ENCODE measurements around the gene MAPK12.
A peak's percentile ranks its signal among the peaks of the same experiment; 100 is the strongest.

MAPK12 gene

DNA sequence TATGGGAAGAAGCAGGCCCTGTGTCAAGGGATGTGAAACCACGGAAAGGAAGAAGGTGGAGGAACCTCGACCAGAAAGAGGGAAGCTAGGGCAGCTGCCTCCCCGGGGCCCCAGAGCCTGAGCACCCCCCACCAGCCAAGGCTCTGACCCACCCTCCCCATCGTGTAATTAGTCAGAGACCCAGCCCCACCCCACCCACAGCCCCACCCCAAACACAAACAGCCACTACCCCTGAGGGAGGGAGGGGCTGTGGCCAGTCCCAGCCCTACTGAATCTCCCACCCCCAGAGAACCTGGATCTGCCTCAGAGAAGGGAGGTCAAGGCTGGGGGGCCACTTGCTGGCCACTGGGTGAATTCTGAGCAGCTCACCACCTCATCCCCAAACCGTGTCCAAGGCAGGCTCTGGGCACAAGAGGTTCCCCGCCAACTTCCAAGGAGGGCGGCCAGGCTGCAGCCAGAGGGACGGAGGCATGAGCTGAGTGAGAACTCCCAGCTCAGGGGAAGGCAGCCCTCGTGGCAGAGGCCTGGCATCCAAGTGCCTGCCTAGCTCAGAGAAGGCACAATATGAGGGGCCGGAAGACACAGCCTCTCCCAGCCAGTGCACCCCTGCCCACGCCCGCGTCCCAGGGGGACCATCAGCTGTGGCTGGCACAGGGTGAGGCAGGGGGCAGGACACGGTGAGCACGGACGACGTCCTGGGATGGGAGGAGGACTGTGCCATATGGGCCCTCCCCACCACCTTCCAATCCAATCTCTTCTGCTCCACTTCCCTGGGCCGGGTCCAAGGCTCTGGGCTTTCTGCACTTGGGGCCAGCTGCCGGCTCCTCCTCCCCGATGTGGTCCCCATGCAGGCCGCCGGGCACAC lies 43.3 kb upstream of the MAPK12 start:
- TF ChIP-seq, protein P1, sequence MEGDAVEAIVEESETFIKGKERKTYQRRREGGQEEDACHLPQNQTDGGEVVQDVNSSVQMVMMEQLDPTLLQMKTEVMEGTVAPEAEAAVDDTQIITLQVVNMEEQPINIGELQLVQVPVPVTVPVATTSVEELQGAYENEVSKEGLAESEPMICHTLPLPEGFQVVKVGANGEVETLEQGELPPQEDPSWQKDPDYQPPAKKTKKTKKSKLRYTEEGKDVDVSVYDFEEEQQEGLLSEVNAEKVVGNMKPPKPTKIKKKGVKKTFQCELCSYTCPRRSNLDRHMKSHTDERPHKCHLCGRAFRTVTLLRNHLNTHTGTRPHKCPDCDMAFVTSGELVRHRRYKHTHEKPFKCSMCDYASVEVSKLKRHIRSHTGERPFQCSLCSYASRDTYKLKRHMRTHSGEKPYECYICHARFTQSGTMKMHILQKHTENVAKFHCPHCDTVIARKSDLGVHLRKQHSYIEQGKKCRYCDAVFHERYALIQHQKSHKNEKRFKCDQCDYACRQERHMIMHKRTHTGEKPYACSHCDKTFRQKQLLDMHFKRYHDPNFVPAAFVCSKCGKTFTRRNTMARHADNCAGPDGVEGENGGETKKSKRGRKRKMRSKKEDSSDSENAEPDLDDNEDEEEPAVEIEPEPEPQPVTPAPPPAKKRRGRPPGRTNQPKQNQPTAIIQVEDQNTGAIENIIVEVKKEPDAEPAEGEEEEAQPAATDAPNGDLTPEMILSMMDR (IDR thresholded peaks at IDR 0.05; ENCODE audit: unreplicated experiment in 3 of 3), result no peak
- H3K4me3 Mint-ChIP-seq, result peak overlapping the region; percentile 88 to 93 (median 92)
- no peaks in the 10 kb centered on the region for H3K27me3 Mint-ChIP-seq (ENCODE audit: low read depth)
- peaks cover 46% of the 10 kb centered on the region for H3K4me1 Mint-ChIP-seq
- peak overlapping the region; percentile 82 to 97 (median 83) for H3K27ac Mint-ChIP-seq
- no peaks in the 10 kb centered on the region for H3K9me3 Mint-ChIP-seq
- H3K36me3 Mint-ChIP-seq (ENCODE audit: low read depth), result no peaks in the 10 kb centered on the region

DNA sequence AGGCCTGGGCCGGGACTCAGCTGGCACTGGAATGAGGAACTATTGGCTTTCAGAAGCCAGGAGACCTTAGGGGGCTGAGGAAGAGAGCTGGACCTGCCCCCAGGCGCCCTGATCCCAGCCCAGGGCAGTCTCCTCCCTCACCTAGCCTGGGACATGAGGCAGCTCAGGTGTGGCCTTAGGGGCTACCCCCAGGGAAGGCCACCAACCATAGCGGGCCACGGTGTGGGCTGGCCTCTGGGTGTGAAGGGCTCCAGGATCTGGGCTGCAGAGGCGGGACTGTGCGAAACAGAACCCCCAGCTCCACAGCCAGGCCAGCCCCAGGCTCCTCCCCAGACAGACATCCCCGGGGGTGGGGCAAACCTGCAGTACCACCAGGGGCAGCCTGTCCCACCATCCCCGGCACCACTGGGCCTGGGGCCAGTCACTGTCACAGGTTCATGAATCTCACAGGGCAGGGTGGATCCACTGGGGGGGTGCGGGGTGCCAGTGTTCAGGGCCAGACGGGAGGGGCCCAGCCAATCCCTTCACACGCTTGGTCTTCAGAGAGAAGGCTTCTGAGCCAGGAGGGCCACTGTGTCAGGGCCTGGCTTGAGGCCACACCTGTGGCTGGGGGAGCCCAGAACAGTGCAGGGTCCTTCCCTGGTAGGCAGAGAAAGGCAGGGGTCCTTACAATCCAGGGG lies 42.5 kb upstream of the MAPK12 start:
- no peaks in the 10 kb centered on the region for H3K27me3 Mint-ChIP-seq (ENCODE audit: low read depth)

DNA sequence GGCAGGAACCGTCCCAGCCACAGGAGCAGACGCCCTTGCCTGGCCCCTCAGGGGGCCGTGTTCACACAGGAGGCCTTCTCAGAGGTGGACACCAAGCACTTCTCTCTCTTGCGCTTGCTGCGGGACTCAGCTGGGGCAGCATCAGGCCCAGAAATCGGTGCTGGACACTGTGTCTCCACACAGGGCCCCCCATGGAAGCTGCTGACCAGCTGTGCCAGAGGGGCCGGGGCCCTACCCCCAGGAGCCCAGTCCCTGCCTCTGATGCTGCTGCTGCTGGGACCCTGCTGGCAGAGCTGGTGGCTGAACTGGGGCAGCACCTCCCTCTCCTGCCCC lies 42.0 kb upstream of the MAPK12 start:
- Mint-ChIP-seq H3K27ac (peak overlapping the region; percentile 83 to 91 (median 89)), H3K4me1 (peaks cover 40% of the 10 kb centered on the region), H3K36me3 (ENCODE audit: low read depth) (no peaks in the 10 kb centered on the region), H3K9me3 (no peaks in the 10 kb centered on the region), H3K4me3 (peak overlapping the region; percentile 50 to 87 (median 72)), H3K27me3 (ENCODE audit: low read depth) (no peaks in the 10 kb centered on the region)
- TF ChIP-seq, protein P1 (IDR thresholded peaks at IDR 0.05; ENCODE audit: unreplicated experiment in 3 of 3), result no peak

More for the DNA sequence above, 42.5 kb upstream of the MAPK12 start:
- Mint-ChIP-seq H3K4me1 (peaks cover 45% of the 10 kb centered on the region), H3K27ac (peak overlapping the region; percentile 82 to 91 (median 83)), H3K9me3 (no peaks in the 10 kb centered on the region), H3K36me3 (ENCODE audit: low read depth) (no peaks in the 10 kb centered on the region), H3K4me3 (peak overlapping the region; percentile 80 to 93 (median 87))
- TF ChIP-seq, protein P1 (IDR thresholded peaks at IDR 0.05; ENCODE audit: unreplicated experiment in 3 of 3), result no peak

DNA sequence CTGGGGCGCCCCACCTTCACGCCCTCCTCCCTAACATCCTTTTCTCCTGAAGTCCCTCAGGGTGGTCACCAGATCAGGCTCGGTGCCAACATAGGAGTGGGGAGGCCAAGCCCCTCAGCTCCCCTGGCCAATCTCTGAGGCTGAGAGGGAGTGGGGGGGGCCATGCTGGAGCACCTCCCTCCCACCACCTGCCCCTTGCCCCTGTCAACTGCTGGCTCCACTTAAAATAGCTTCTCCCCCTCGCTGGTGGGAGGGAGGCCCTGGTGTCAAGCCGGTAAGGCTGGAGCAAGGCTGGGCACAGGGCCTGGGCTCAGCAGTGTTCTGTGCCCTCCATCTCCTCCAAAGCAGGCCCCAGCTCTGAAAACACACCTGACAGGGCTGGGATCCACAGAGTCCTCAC lies 41.1 kb upstream of the MAPK12 start:
- peak overlapping the region; percentile 83 to 91 (median 89) for H3K27ac Mint-ChIP-seq
- H3K27me3 Mint-ChIP-seq (ENCODE audit: low read depth), result no peaks in the 10 kb centered on the region
- peaks cover 41% of the 10 kb centered on the region for H3K4me1 Mint-ChIP-seq
- no peaks in the 10 kb centered on the region for H3K9me3 Mint-ChIP-seq
- TF ChIP-seq, protein P1 (IDR thresholded peaks at IDR 0.05; ENCODE audit: unreplicated experiment in 3 of 3), result no peak
- H3K4me3 Mint-ChIP-seq, result peak overlapping the region; percentile 50 to 72 (median 58)
- H3K36me3 Mint-ChIP-seq (ENCODE audit: low read depth), result no peaks in the 10 kb centered on the region

DNA sequence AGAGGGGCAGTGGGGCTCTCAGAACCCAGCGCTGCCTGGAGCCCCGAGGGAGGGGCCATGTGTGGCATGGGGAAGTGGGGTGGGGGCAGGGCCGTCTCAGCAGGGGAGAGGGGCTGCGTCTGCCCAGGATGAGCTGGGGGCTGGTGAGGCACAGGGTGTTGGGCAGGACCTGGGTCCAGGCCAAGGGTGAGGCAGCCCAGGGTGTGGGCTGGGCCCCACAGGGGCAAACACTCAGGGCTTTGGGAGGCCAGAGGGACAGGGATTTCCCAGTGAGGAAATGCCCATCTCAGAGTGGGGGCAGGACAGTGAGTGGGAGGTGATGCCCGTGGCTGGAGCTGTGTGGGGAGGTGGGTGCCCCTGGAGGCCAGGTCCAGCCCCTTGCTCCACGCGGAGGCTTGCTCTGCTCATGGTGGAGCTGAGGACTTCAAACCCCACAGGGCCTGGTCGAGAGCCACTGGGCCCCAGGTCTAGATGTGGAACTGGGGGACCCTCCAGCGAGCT lies 40.6 kb upstream of the MAPK12 start:
- H3K4me3 Mint-ChIP-seq, result peak overlapping the region; percentile 21 to 71 (median 68)
- H3K36me3 Mint-ChIP-seq (ENCODE audit: low read depth), result no peaks in the 10 kb centered on the region
- H3K27ac Mint-ChIP-seq, result peak overlapping the region in 2 of 3 experiments; percentile 83 to 85
- TF ChIP-seq, protein P1 (IDR thresholded peaks at IDR 0.05; ENCODE audit: unreplicated experiment in 3 of 3), result no peak
- H3K27me3 Mint-ChIP-seq (ENCODE audit: low read depth), result no peaks in the 10 kb centered on the region
- no peaks in the 10 kb centered on the region for H3K9me3 Mint-ChIP-seq
- peaks cover 45% of the 10 kb centered on the region for H3K4me1 Mint-ChIP-seq
